SJCRH30 (cell line): ENCODE measurements around the gene C1orf198. TPM values are rescaled to one million over a fixed set of nuclear protein-coding genes. Genes with fewer than 3 reads are reported as not detected.
A peak's percentile ranks its signal among the peaks of the same experiment; 100 is the strongest.

ENCODE experiments used
- DNase-seq, 2 experiments: peaks; one replicate each; pipeline ENCODE4 v3.0.0-alpha.2; 2015 to 2020
- H3K27ac ChIP-seq: fragments of 250-450 bp; sonication (Bioruptor Pico); 2 replicates; pipeline ENCODE4 v1.5.1; 2020; ENCODE audit warnings: mild to moderate bottlenecking, moderate library complexity
- H3K27me3 ChIP-seq: fragments of 250-450 bp; sonication (Bioruptor Pico); 2 replicates; pipeline ENCODE4 v1.5.1; 2020; ENCODE audit warnings: mild to moderate bottlenecking, moderate library complexity
- H3K36me3 ChIP-seq: fragments of 250-450 bp; sonication (Bioruptor Pico); 2 replicates; pipeline ENCODE4 v1.5.1; 2020; ENCODE audit warnings: mild to moderate bottlenecking, moderate library complexity
- H3K4me1 ChIP-seq: fragments of 250-450 bp; sonication (Bioruptor Pico); 2 replicates; pipeline ENCODE4 v1.5.1; 2020; ENCODE audit warnings: mild to moderate bottlenecking, moderate library complexity
- H3K4me3 ChIP-seq: fragments of 250-450 bp; sonication (Bioruptor Pico); 2 replicates; pipeline ENCODE4 v1.5.1; 2020; ENCODE audit warnings: mild to moderate bottlenecking, moderate library complexity
- H3K9me3 ChIP-seq: fragments of 250-450 bp; sonication (Bioruptor Pico); replicated peaks from 2 replicates; pipeline ENCODE4 v1.5.1; 2020; ENCODE audit warnings: mild to moderate bottlenecking, moderate library complexity
- total RNA-seq: library from RNA; depleted of rRNA; stranded (reverse); fragments of >200 nt; shearing (Covaris generic); gene quantifications from 2 replicates; pipeline ENCODE4 v1.2.3, GENCODE V29; 2014

The C1orf198 gene
- total RNA-seq, 1 experiment from 2014 or later = 53.9 TPM

DNA sequence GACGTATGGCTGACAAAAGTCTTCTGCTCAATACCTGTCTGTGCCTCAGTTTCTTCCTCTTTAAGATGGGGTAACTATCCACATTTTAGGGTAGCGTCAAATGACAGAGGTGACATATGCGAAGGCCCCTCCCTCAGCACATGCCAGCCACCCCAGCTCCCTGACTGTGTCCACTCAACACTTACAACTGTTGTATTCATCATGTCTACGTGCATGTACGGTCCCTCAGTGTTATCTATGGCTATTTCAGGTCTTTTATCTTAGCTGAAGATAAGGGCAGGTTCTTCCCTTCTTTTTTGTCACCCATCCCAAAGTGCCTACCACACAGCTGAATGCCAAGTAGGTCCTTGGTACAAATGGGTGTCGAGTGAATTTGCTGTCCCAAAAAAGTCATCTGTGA is 8.3 kb upstream of the C1orf198 start:
- H3K4me1 ChIP-seq = no peaks in the 10 kb centered on the region
- H3K27ac ChIP-seq = no peak overlapping the region
- peaks cover 5% of the 10 kb centered on the region; the same call in 1 of the 2 replicates for H3K27me3 ChIP-seq

DNA sequence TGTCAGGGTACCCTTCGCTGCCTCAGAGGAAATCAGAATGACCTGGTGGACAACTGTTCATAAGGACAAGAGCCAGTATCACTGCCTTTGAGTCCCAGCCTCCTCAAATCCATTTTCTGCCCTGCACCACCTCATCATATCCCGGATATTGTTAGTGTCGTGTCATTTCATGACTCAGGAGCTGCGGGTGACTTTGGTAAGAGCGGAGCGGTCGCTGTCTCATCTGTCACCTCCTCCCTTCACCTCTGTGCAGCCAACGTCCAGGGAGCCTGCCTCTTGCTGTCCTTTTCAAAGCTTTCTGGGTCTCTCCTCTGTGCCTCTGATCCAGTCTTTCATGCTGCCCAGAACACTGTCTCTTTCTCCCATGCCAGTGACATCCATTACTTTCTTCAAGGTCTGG is 7.0 kb upstream of the C1orf198 start:
- H3K27ac ChIP-seq = no peak overlapping the region
- H3K27me3 ChIP-seq = no peaks in the 10 kb centered on the region; the same call in 1 of the 2 replicates
- H3K9me3 ChIP-seq = no peaks in the 10 kb centered on the region
- DNase-seq = no peak
- H3K4me1 ChIP-seq = no peaks in the 10 kb centered on the region
- H3K36me3 ChIP-seq = no peaks in the 10 kb centered on the region
- no peak overlapping the region for H3K4me3 ChIP-seq

More for the DNA sequence above, 8.3 kb upstream of the C1orf198 start:
- no peaks in the 10 kb centered on the region for H3K36me3 ChIP-seq
- H3K9me3 ChIP-seq = no peaks in the 10 kb centered on the region
- DNase-seq = no peak
- H3K4me3 ChIP-seq = no peak overlapping the region

DNA sequence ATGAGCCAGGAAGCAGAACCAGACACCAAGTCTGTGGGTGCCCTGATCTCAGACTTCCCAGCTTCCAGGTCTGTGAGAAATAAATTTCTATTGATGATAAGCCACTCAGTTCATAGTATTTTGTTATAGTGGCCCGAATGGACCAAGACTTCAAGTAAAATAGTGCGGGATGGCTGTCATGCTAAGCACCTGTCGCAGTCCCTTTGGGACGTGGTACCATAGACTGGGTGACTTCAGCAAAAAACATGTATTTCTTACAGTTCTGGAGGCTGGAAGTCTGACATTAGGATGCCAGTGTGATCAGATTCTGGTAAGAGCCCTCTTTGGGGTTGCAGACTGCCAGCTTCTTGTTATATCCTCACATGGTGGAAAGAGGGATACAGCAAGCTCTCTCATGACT is 2.6 kb upstream of the C1orf198 start:
- Histone ChIP-seq H3K4me3 (no peak overlapping the region), H3K4me1 (peaks cover 3% of the 10 kb centered on the region; the same call in 1 of the 2 replicates), H3K27ac (no peak overlapping the region), H3K9me3 (no peaks in the 10 kb centered on the region), H3K36me3 (no peaks in the 10 kb centered on the region), H3K27me3 (no peaks in the 10 kb centered on the region)
- DNase-seq = no peak

DNA sequence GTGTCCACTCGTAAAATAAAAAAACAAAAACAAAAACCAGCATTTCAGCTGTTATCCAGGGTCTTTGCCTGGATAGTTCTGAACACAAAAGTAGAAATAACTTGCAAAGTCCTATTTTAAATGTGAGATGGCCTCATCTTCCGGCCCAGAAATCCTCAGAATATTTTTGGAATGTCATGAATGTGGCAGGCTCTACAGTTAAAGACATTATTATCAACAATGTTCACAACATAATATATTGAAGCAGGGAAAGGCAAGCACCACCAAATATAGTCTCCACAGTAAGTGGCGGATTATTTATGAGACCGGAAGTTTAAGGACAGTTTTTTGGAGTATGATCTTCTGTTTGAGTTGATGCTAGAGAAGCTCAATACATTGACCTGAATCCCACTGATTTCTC is 1.2 kb upstream of the C1orf198 start:
- no peaks in the 10 kb centered on the region for H3K27me3 ChIP-seq
- peak overlapping the region; percentile 95 for H3K27ac ChIP-seq
- H3K9me3 ChIP-seq = no peaks in the 10 kb centered on the region
- peaks cover 3% of the 10 kb centered on the region; the same call in 1 of the 2 replicates for H3K4me1 ChIP-seq
- no peak for DNase-seq
- peak overlapping the region; percentile 67 for H3K4me3 ChIP-seq
- H3K36me3 ChIP-seq = no peaks in the 10 kb centered on the region

DNA sequence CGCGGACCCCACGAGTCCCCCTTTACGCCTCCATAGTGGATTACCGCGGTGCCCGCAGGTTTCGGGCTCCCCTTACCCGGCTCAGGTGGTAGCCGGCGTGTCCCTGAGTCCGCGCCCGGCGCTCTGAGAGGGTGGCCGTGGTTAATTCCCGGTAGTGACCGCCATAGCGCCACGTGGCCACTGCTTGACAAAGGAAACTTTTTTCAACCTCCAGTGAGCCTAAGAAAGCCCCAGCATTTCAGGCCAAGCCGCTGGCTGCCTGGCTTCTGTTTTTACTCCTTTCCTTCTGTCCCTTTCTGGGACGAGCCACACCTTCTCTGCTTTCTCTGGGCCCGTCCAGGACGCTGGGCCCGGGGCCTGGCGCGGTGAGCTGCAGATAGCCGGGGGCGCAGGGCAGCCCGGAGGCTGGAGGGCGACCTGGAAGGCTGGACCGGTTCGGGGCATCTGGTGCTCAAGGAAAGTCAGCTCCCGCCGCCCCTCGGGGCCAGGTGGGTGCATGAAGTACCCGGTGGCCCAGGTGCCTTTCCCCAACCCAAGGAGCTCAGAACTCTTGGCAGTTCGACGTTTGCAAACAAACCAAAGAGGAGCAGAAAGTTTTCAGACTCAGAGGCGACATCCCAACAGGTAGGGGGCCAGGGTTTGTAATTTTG is 540 bp upstream of the C1orf198 start:
- no peaks in the 10 kb centered on the region for H3K27me3 ChIP-seq
- peak; percentile 70 to 79 for DNase-seq

DNA sequence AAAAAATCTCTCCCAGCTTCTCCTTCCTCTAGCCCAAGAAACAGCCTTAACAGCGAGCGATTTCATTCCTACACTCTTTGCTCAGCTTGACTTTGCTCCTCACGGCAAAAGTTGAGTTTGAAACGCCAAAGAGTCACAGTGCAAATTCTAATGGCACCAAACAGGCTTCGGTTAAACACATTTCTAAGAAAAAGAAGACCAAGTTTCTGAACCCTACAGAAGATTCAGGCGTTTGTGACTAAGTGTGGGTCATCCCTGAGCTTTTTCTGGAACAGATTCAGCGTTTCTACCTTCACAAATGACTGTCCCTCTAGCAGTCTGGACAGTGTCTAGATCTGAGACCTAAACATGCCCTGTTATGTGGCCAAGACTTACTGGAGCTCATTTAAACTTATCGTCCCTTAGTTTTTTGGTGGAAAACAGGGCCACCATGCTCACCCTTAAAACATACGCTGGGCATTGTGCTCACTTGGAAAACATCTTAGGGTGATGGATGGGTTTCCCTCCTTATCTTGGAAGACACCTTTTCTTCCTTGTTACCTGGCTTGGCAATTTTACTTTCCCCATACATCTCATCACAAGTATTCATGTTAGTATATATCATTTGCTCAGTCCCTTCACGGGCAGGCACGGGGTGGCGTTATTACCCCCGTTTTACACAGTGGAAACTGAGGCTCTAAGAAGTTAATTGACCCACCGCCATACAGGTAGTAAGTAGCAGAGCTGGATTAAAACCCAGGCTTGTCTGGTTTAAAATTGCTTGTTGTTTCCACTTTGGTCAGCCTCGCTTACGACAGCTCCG is 1.0 kb downstream of the C1orf198 start:
- no peak overlapping the region for H3K27ac ChIP-seq
- no peaks in the 10 kb centered on the region for H3K27me3 ChIP-seq
- peak overlapping the region; percentile 98 for H3K4me3 ChIP-seq
- no peaks in the 10 kb centered on the region for H3K9me3 ChIP-seq
- no peaks in the 10 kb centered on the region for H3K36me3 ChIP-seq
- peaks cover 3% of the 10 kb centered on the region; the same call in 1 of the 2 replicates for H3K4me1 ChIP-seq
- DNase-seq = no peak

More for the DNA sequence above, 540 bp upstream of the C1orf198 start:
- Histone ChIP-seq H3K36me3 (no peaks in the 10 kb centered on the region), H3K9me3 (no peaks in the 10 kb centered on the region), H3K4me3 (peak overlapping the region; percentile 67), H3K4me1 (peaks cover 3% of the 10 kb centered on the region; the same call in 1 of the 2 replicates), H3K27ac (peak overlapping the region; percentile 95)

DNA sequence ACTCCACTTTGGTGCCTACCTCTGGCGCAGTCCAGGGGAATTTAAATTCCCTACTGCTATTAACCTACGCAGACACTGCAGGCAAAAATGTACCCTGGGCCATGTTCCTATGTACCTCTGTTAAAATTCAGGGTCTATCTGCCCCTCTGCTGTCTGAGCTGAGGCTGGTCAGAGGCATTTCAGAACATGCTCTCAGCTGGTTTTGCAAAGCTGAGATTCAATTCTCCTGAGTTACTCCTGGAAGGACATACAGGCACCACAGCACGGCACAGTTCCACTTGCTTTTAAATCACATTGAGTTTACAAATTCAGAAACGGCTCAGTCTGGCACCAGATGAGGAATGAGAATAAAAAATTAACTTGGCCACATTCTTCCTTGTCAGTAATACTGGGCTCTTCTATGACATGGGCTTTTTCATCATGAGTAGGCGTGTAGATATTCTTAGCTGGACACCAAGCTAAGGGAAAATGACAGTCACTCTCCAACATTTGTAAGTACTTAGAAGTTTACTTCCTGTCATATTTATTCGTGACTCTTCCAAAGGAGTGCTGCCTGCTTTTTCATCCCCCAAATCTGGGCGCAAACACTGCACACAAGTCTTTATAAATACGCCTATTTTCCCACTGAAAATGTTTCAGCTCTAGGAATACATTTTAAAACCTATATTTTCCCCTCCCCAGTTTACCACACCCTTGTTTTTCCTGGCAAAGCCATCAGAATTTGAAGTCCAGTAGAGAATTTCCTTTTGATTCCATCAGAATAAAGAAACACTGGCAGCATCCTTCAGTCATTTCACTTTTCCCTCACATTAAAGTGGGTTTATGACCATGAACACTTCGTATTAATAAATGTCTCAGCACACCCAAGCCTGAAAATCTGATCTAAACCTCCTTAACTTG is 1.9 kb downstream of the C1orf198 start:
- no peaks in the 10 kb centered on the region for H3K9me3 ChIP-seq
- DNase-seq = no peak
- no peaks in the 10 kb centered on the region for H3K27me3 ChIP-seq
- H3K4me1 ChIP-seq = peaks cover 3% of the 10 kb centered on the region; the same call in 1 of the 2 replicates
- no peak overlapping the region for H3K27ac ChIP-seq
- H3K36me3 ChIP-seq = 0 out of 2 replicates have a peak, but pooled peaks cover 2% of the 10 kb centered on the region
- H3K4me3 ChIP-seq = peak overlapping the region; percentile 98; the same call in 1 of the 2 replicates

DNA sequence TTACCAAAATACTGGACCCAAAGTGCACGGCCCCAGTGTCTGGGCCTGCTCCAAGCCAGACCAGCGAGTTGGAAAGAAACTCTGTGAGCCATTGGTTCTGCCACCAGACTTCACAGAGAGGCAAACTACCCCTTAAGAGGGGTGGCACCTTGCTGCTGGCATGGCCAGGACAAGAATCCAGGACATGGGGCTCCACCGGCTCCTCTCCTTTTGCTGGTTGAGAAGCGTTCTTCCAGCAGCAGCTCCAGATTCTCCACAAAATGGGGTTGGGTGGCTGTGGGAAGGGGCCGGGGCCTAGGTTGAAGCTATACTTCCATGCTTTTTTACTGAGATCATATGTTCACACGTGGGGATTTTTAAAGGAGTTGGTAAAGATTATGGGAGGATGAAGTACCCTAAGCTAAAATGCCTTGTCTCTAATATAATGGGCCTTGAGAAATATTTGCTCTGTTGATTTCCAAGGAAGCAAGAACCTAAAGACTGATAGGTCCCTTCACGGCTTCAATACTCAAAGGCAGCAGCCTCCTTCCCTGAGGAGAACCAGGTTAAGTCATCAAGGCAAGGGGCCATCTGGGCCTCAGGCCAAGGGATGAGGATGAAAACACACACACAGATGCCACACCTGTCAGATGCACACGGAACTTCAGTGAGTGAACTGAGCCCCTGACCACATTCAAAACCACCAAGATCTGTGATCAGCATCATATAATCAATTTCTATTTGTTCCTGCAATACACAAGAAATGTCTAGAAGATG is 3.1 kb downstream of the C1orf198 start:
- Histone ChIP-seq H3K4me1 (peaks cover 3% of the 10 kb centered on the region; the same call in 1 of the 2 replicates), H3K4me3 (no peak overlapping the region), H3K36me3 (peaks cover 5% of the 10 kb centered on the region; the same call in 1 of the 2 replicates), H3K27ac (no peak overlapping the region), H3K9me3 (no peaks in the 10 kb centered on the region), H3K27me3 (no peaks in the 10 kb centered on the region)
- no peak for DNase-seq

DNA sequence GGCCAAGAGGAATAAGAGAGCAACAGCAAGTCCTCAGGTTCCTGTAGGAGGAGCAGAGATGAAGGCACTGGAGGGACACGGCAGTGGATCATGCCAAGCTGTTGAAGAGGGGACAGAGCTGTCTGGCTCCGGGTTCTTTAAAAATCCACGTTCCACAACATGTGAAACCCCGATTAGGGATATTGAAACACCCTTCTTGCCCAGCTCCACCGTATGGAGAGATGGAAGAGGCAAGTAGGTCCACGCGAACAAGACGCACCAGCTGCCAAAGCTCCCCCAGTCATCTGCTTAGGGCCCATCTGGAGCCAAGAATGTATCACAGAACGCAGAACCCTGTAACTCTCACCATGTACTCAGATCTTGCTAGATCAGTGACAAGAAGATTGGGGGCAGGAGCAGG is 3.9 kb downstream of the C1orf198 start:
- DNase-seq = no peak
- peaks cover 5% of the 10 kb centered on the region; the same call in 1 of the 2 replicates for H3K36me3 ChIP-seq
- no peaks in the 10 kb centered on the region for H3K27me3 ChIP-seq
- no peak overlapping the region for H3K27ac ChIP-seq
- no peak overlapping the region for H3K4me3 ChIP-seq
- no peaks in the 10 kb centered on the region; the same call in 1 of the 2 replicates for H3K4me1 ChIP-seq
- no peaks in the 10 kb centered on the region for H3K9me3 ChIP-seq

DNA sequence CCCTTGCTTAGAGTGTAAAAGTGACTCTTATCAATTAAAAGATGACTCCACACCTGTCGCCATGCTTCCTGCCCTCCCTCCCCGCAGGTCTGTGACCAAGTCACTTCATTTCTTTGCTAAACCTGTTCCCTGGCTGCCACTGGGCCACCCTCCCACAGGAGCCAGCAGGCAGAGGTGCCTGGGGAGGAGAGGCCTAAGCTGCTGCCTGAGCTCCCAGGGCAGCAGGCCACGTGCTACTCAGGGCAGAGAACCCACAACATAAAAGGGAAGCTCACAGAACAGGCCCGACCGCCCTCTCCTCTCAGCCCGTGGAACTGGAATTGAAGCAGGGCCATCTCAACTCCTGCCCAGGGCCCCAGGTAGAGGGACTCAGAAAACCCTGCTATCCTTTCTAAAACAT is 4.9 kb downstream of the C1orf198 start:
- Histone ChIP-seq H3K27ac (no peak overlapping the region), H3K36me3 (peaks cover 5% of the 10 kb centered on the region; the same call in 1 of the 2 replicates), H3K4me3 (no peak overlapping the region), H3K27me3 (no peaks in the 10 kb centered on the region), H3K9me3 (no peaks in the 10 kb centered on the region), H3K4me1 (peaks cover 3% of the 10 kb centered on the region; the same call in 1 of the 2 replicates)
- no peak for DNase-seq

DNA sequence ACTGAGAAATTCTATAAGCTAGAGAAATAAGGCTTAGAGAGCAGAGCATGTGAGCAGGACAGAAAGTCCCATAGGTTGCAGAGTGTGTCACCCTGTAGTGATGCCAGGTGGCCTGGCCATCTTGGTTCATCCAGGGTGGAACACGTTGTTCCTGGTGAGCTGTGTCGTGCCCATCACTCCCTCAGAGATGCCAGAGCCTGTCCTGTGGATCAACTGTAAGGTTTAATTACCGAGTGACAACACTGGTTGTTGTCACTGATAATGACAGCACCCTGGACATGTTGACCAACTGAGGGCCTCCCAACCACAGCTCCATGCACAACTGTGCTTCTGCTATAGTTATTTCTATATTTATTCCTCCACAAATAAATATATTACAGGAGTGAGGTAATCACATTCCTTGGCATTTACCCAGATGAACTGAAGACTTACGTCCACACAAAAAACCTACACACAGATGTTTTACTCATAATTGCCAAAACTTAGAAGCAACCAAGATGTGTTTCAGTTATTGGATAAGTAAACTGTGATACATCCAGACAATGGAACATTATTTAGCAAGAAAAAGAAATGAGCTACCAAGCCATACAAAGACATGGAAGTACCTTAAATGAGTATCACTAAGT is 6.2 kb downstream of the C1orf198 start:
- DNase-seq = no peak
- peaks cover 4% of the 10 kb centered on the region; the same call in 1 of the 2 replicates for H3K4me1 ChIP-seq
- H3K9me3 ChIP-seq = no peaks in the 10 kb centered on the region

DNA sequence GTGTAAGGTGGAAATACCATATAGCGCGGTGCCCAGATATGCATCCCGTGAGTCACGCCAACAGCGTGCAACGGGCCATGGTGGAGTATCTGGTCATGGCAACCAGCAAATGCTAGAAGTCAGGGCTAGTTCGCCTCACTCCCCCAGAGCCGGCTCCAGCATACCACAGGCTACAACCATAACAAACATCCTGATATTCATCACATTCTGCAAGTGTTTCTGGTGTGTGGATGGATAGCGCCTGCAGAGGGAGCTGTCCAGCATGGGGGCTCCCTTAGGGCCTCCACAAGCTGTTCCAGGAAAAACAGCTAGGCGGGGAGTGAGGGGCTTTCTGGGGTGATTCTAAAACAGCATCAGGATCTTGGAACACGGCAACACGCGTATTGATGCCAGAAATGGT is 6.8 kb downstream of the C1orf198 start:
- H3K9me3 ChIP-seq = no peaks in the 10 kb centered on the region
- H3K4me3 ChIP-seq = no peak overlapping the region
- DNase-seq = no peak
- H3K4me1 ChIP-seq = peaks cover 4% of the 10 kb centered on the region; the same call in 1 of the 2 replicates
- H3K36me3 ChIP-seq = peaks cover 5% of the 10 kb centered on the region; the same call in 1 of the 2 replicates
- H3K27me3 ChIP-seq = no peaks in the 10 kb centered on the region
- no peak overlapping the region for H3K27ac ChIP-seq

More for the DNA sequence above, 6.2 kb downstream of the C1orf198 start:
- Histone ChIP-seq H3K27me3 (no peaks in the 10 kb centered on the region), H3K4me3 (no peak overlapping the region), H3K36me3 (peaks cover 5% of the 10 kb centered on the region; the same call in 1 of the 2 replicates), H3K27ac (no peak overlapping the region)

DNA sequence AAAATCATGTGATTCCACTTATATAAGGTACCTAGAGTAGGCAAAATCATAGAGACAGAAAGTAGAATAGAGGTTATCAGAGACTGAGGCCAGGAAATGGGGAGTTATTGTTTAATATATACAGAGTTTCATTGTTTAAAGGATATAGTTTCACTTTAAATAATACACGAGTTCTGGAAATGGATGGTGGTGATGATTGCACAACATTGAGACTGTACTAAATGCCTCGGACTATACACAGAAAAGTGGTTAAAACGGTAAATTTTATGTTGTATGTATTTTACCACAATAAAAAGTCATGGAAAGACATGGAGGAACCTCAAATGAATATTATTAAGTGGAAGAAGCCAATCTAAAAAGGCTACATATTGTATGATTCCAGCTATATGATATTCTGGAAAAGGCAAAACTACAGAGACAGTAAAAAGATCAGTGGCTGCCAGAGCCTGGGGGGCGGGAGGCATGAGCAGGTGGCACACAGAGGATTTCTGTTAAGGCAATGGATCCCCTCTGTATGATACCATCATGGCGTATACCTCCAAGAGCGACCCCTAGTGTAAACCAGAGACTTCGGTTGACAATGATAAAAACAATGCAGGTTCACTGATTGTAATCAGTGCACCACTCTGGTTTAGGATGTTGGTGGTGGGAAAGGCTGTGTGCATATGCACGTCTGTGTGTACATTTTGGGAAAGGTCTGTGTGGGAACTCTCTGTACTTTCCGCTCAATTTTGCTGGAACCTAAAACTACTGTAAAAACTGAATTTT is 7.5 kb downstream of the C1orf198 start:
- no peaks in the 10 kb centered on the region for H3K27me3 ChIP-seq
- H3K27ac ChIP-seq = no peak overlapping the region
- H3K4me3 ChIP-seq = no peak overlapping the region
- H3K9me3 ChIP-seq = no peaks in the 10 kb centered on the region
- peaks cover 5% of the 10 kb centered on the region; the same call in 1 of the 2 replicates for H3K36me3 ChIP-seq
- no peak for DNase-seq
- H3K4me1 ChIP-seq = peaks cover 4% of the 10 kb centered on the region; the same call in 1 of the 2 replicates
